GM19043 (cell line): ENCODE measurements around the gene FCGBP.
"Not testable (repeated sequence)": the region's sequence is repeated elsewhere in the genome, so short reads cannot be mapped to it uniquely, and the experiment has no call there.

Source experiments
- ATAC-seq: cut with Tn5 transposase; IDR thresholded peaks from one replicate; pipeline ENCODE4 v1.9.1; 2021; ENCODE audit warnings: low read depth; ENCODE audit not compliant: unreplicated experiment

Gene FCGBP

GRCh38 chr19:39934584-39935363 is at the start of gene FCGBP:
FCGBP (minus strand) TSS chr19:39934634.
- ATAC-seq, result no peak

DNA sequence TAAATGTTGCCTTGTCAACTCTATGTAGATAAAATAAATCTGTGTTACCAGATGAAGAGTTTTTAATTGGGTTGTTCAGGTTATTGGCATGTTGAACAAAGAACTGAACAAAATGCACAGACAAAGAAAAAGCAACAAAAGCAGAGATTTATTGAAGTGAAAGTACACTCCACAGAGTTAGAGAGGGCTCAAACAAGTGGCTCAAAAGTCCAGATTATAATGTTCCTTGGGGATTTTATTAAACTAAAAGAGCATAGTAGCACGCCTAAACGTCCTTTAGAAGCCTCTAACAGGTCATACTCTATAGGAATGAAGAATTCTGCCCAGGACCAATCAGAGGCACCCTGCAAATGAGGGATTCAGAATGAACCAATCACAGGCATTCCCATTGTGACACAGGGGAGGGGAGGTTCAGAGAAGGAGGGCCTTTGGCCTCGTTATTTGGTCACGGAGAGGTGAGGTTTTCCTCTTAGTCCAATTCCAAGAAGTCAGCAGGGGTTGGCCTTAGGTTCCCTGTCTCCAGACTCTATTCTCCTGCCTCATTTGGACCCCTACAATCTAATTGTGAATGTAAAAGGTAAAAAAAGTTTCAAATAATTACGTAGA is 49.4 kb upstream of the FCGBP start:
- no peak for ATAC-seq

GRCh38 chr19:39982883-39983282 is 48.4 kb upstream of the FCGBP start:
- ATAC-seq, result no peak

GRCh38 chr19:39974377-39975155 is 40.1 kb upstream of the FCGBP start:
- no peak for ATAC-seq

GRCh38 chr19:39971380-39972035 is 37.1 kb upstream of the FCGBP start:
- ATAC-seq, result no peak

GRCh38 chr19:39970675-39971379 is 36.4 kb upstream of the FCGBP start, which contains the start of gene PSMC4:
PSMC4 (plus strand) TSS chr19:39971165; CDS start chr19:39971203, 38 bp downstream.
- peak; percentile 96 for ATAC-seq

DNA sequence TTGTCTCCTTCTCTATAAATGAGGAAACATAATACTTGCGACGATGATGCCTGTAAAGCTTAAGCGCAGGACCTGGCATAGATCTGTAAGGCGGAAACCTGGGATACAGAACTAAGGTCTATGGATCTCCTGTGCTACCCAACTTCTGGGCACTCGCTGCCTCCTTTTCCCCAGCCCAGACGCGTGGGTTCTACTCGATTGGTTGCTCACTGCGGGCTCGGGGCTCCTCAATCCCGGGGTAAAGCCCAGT is 35.9 kb upstream of the FCGBP start:
- ATAC-seq, result no peak

GRCh38 chr19:39969681-39970424 is 35.4 kb upstream of the FCGBP start:
- no peak for ATAC-seq

DNA sequence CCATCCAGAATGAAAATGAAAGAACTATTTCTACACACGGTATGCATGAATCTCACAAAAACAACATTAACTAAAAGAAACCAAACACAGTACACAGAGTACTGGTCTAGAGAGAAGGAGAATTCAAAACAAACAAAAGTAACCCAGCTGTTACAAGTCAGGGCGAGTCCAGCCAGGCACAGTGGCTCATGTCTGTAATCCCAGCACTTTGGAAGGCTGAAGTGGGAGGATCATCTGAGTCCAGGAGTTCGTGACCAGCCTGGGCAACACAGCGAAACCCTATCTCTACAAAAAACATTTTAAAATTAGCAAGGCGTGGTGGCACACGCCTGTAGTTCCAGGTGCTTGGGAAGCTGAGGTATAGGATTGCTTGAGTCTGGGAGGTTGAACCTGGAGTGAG is 34.8 kb upstream of the FCGBP start:
- no peak for ATAC-seq

GRCh38 chr19:39968789-39969188 is 34.4 kb upstream of the FCGBP start:
- no peak for ATAC-seq

GRCh38 chr19:39967561-39967960 is 33.1 kb upstream of the FCGBP start:
- ATAC-seq, result no peak

DNA sequence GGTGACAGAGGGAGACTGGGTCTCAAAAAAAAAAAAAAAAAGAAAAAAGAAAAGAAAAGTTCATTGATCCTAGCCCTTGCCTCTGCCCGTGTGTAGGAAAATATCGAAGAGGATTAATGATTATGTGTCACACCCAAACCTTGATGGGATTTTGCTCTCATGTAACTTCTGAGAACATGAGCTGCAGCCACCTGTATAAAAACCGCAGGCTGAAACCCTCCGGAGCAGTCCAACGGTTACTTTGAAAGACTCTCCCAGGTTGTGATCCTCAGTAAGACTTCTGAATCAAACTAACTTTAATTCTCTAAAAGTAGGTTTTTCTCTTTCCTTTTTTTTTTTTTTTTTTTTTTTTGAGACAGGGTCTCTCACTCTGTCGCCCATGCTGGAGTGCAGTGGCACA is 32.2 kb upstream of the FCGBP start:
- no peak for ATAC-seq

DNA sequence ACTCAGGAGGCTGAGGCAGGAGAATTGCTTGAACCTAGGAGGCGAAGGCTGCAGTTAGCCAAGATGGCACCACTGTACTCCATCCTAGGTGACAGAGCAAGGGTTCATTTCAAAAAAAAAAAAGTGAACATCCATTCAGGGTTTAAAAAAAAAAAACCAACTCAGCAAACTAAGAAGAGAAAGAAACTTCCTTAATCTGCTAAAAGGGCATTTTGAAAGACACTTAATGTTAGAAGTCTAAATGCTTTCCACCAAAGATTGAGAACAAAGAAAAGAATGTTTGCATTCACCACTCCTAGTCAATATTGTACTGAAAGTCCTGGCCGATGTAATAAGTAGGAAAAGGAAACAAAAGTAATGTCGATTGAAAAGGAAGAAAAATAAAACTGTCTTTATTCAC is 29.5 kb upstream of the FCGBP start:
- ATAC-seq, result no peak

DNA sequence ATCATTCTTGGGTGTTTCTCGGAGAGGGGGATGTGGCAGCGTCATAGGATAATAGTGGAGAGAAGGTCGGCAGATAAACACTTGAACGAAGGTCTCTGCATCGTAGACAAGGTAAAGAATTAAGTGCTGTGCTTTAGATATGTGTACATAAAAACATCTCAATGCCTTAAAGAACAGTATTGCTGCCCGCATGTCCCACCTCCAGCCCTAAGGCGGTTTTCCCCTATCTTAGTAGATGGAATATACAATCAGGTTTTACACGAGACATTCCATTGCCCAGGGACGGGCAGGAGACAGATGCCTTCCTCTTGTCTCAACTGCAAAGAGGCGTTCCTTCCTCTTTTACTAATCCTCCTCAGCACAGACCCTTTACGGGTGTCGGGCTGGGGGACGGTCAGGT is 25.0 kb upstream of the FCGBP start:
- not testable (repeated sequence) for ATAC-seq

DNA sequence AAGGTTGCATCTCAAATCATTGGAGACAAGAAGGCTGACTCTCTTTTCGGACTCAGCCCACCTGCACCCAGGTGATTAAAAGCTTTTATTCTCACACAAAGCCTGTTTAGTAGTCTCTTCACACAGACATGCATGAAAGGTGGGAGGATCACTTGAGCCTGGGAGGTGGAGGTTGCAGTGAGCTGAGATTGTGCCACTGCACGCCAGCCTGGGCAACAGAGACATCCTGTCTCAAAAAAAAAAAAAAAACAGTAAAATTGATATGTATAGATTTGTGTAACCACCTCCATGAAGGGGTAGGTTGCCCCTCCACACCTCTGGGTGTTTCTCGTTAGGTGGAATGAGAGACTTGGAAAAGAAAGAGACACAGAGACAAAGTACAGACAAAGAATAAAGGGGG is 24.5 kb upstream of the FCGBP start:
- ATAC-seq, result not testable (repeated sequence)

DNA sequence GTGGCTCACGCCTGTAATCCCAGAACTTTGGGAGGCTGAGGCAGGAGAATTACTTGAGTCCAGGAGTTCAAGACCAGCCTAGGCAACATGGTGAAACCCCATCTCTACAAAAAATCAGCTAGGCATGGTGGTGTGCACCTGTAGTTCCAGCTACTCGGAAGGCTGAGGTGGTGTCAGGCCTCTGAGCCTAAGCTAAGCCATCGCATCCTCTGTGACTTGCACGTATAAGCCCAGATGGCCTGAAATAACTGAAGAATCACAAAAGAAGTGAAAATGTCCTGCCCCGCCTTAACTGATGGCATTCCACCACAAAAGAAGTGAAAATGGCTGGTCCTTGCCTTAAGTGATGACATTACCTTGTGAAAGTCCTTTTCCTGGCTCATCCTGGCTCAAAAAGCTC is 23.5 kb upstream of the FCGBP start:
- not testable (repeated sequence) for ATAC-seq

DNA sequence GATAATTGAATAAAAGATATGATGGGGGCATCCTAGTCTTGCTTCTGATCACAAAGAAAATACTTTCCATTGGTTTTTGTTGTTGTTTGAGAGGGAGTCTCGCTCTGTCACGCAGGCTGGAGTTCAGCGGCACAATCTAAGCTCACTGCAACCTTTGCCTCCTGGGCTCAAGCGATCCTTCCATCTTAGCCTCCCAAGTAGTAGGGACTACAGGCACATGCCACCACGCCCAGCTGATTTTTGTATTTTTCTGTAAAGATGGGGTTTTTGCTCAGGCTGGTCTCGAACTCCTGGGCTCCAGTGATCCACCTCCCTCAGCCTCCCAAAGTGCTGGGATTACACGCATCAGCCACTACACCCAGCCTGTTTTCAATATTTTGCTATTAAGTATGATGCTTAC is 19.5 kb upstream of the FCGBP start:
- ATAC-seq, result no peak

DNA sequence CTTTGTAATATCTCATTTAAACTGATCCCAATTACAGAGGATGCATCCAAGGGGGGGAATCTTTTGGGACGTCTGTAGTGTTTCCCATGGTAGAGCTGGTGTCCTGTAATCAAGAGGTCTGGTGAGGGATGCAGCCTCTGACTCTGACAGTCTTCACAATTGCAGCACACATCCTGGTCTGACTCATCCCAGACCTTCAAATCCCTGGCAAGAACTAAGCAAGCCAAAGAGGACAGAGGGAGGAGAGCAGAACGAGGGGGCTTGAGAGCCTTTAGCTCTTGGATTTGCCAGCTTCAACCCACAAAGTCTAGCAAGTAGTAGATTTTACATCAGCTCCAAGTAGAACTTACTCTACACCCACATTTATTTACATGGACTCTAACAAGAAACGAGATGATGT is 17.3 kb upstream of the FCGBP start:
- ATAC-seq, result no peak

DNA sequence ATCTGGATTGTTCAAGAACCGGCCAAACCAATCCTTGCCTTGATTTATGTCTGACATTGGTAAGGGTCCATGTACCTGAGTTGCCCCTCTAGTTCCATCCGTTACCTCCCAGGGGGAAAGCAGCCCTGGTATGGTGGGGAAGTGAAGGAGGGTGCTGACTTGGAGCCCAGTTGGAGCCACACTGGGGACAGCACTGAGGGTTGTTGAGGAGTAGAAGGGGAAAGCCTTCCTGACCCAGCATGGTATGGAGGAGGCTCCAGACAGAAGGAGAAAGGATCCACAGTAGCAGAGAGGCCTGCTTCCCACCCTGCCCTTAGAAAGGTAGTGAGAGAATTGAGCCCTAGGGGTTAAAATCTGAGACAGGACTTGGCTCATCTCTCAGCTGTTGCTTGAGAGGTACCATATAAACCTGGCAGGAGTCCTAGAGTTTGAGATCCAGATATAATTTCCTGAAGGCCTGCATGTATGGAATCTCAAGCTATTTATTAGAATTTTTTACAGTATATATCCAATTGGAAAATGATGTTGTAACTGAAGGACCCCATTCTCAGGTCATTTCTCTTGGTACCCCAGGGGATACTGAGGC is 16.7 kb upstream of the FCGBP start:
- ATAC-seq, result no peak
